ENCODE data around the gene RGS6. TPM values are rescaled to one million over a fixed set of nuclear protein-coding genes. Genes with fewer than 3 reads are reported as not detected.

The RGS6 gene
- total RNA-seq, 1 donor from 2014 or later: 1.6 TPM

- H3K4me3 Mint-ChIP-seq: no peak overlapping the region
- peaks cover 8% of the 10 kb centered on the region for H3K27me3 Mint-ChIP-seq
- TF ChIP-seq CTCF (conservative IDR thresholded peaks at IDR 0.05): no peak
- no peaks in the 10 kb centered on the region for H3K36me3 Mint-ChIP-seq
- peaks cover 17% of the 10 kb centered on the region for H3K4me1 Mint-ChIP-seq (ENCODE audit: unreplicated experiment)
- H3K27ac Mint-ChIP-seq: no peak overlapping the region
- no peak for DNase-seq (ENCODE audit: extremely low spot score, unreplicated experiment)
- H3K9me3 Mint-ChIP-seq: no peaks in the 10 kb centered on the region
Observed at GRCh38 chr14:72599579-72600470, 667.6 kb downstream of the RGS6 start.

- Mint-ChIP-seq H3K36me3 (no peaks in the 10 kb centered on the region), H3K9me3 (no peaks in the 10 kb centered on the region), H3K27me3 (peaks cover 8% of the 10 kb centered on the region), H3K4me3 (no peak overlapping the region), H3K27ac (no peak overlapping the region), H3K4me1 (ENCODE audit: unreplicated experiment) (peaks cover 17% of the 10 kb centered on the region)
- TF ChIP-seq CTCF (conservative IDR thresholded peaks at IDR 0.05): no peak
- no peak for DNase-seq (ENCODE audit: extremely low spot score, unreplicated experiment)
Observed at GRCh38 chr14:72600551-72601330, 668.5 kb downstream of the RGS6 start.

- peaks cover 6% of the 10 kb centered on the region for H3K9me3 Mint-ChIP-seq
Observed at GRCh38 chr14:72603639-72604038, 671.4 kb downstream of the RGS6 start.

DNA sequence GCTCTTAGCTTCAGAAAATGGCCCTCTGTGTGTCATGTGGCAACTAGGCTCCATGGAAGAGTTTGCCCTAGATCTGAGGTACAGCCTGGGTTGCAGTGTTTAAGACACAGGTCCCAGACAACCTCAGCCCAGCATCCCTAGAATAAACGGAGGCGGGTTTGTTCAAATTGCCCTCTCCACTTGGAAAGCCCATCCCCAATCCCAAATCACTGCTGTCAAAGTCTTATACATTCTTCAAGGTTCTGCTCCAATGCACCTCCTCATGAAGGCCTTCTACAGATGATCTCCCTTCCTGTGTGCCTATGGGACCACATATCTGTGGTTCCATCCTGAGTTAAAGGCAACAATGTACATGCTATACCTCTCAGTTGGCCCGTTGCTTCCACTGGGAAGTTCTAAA, 671.9 kb downstream of the RGS6 start:
- Mint-ChIP-seq H3K36me3 (no peaks in the 10 kb centered on the region), H3K4me1 (ENCODE audit: unreplicated experiment) (peaks cover 30% of the 10 kb centered on the region), H3K27ac (no peak overlapping the region), H3K9me3 (peaks cover 6% of the 10 kb centered on the region), H3K27me3 (peaks cover 8% of the 10 kb centered on the region), H3K4me3 (no peak overlapping the region)
- DNase-seq (ENCODE audit: extremely low spot score, unreplicated experiment): no peak
- no peak for TF ChIP-seq CTCF (conservative IDR thresholded peaks at IDR 0.05)

More at GRCh38 chr14:72603639-72604038, 671.4 kb downstream of the RGS6 start:
- H3K27ac Mint-ChIP-seq: no peak overlapping the region
- no peak for TF ChIP-seq CTCF (conservative IDR thresholded peaks at IDR 0.05)
- peaks cover 30% of the 10 kb centered on the region for H3K4me1 Mint-ChIP-seq (ENCODE audit: unreplicated experiment)
- peaks cover 8% of the 10 kb centered on the region for H3K27me3 Mint-ChIP-seq
- H3K4me3 Mint-ChIP-seq: no peak overlapping the region
- no peaks in the 10 kb centered on the region for H3K36me3 Mint-ChIP-seq
- DNase-seq (ENCODE audit: extremely low spot score, unreplicated experiment): no peak

GRCh38 chr14:72605096-72605920, 673.1 kb downstream of the RGS6 start:
- peaks cover 6% of the 10 kb centered on the region for H3K9me3 Mint-ChIP-seq
- peaks cover 26% of the 10 kb centered on the region for H3K4me1 Mint-ChIP-seq (ENCODE audit: unreplicated experiment)
- no peak overlapping the region for H3K27ac Mint-ChIP-seq
- DNase-seq (ENCODE audit: extremely low spot score, unreplicated experiment): peak; percentile 62
- H3K4me3 Mint-ChIP-seq: no peak overlapping the region
- H3K27me3 Mint-ChIP-seq: peaks cover 8% of the 10 kb centered on the region
- no peak for TF ChIP-seq CTCF (conservative IDR thresholded peaks at IDR 0.05)
- no peaks in the 10 kb centered on the region for H3K36me3 Mint-ChIP-seq
